H1 (cell line): ENCODE data around the gene IGLON5. TPM values are rescaled to one million over a fixed set of nuclear protein-coding genes. Genes with fewer than 3 reads are reported as not detected.

ENCODE experiments used
- CTCF ChIA-PET: fragments of 300-600 bp; sonication (Branson Sonifier 250); formaldehyde crosslinking; loops from one replicate; lab custom pipeline; 2021; ENCODE audit not compliant: partially characterized antibody; lab: Charles Lee
- POLR2A ChIA-PET: fragments of 300-600 bp; sonication (Branson Sonifier 250); formaldehyde crosslinking; loops from one replicate; lab custom pipeline; 2021; ENCODE audit warnings: inconsistent platforms; ENCODE audit not compliant: partially characterized antibody; lab: Charles Lee
- DNase-seq, 2 experiments: peaks; one replicate each; pipeline versions ENCODE4 v3.0.0 to v3.0.0-alpha.2; 2010 to 2022; ENCODE audit warnings: low spot score in 2 of 2, low read depth in 1 of 2, mixed read lengths in 1 of 2
- FAIRE-seq: peaks from 2 replicates; lab custom pipeline; 2011; peaks lifted over from hg19 to GRCh38; lab: Jason Lieb, UNC
- H2AFZ ChIP-seq: 2 replicates; pipeline ENCODE4 v1.8.1; 2012; ENCODE audit warnings: low read length, inconsistent platforms
- H2AK5ac ChIP-seq: 2 replicates; pipeline ENCODE4 v1.6.1; 2013; ENCODE audit warnings: low read depth, low read length
- H2BK120ac ChIP-seq: replicated peaks from 2 replicates; pipeline ENCODE3; 2013; ENCODE audit warnings: low read depth, low read length, inconsistent platforms
- H2BK12ac ChIP-seq: 2 replicates; pipeline ENCODE4 v1.6.1; 2013; ENCODE audit warnings: low read depth, low read length
- H2BK15ac ChIP-seq: 2 replicates; pipeline ENCODE4 v1.6.1; 2013; ENCODE audit warnings: low read length
- H2BK20ac ChIP-seq: 2 replicates; pipeline ENCODE4 v1.6.1; 2013; ENCODE audit warnings: low read length
- H2BK5ac ChIP-seq: 2 replicates; pipeline ENCODE4 v1.6.1; 2013; ENCODE audit warnings: low read depth, low read length
- H3K14ac ChIP-seq: 2 replicates; pipeline ENCODE4 v1.6.1; 2013; ENCODE audit warnings: inconsistent platforms; ENCODE audit not compliant: insufficient read length
- H3K18ac ChIP-seq: 2 replicates; pipeline ENCODE4 v1.6.1; 2013; ENCODE audit warnings: low read length; ENCODE audit errors: extremely low read depth
- H3K23ac ChIP-seq: 2 replicates; pipeline ENCODE4 v1.6.1; 2013; ENCODE audit warnings: inconsistent platforms; ENCODE audit not compliant: insufficient read length
- H3K23me2 ChIP-seq: 2 replicates; pipeline ENCODE4 v1.6.1; 2013; ENCODE audit warnings: low read depth, low read length
- H3K27ac ChIP-seq: 2 replicates; pipeline ENCODE4 v1.6.1; 2011; ENCODE audit warnings: low read depth, low read length, inconsistent platforms
- H3K27me3 ChIP-seq, 4 experiments: replicated peaks in 1 of 4; 1 replicate in 1 of 4; 2 replicates in 3 of 4; pipeline versions ENCODE4 v1.6.1 to v1.8.1; 2011 to 2013; ENCODE audit warnings: low read length in 3 of 4, mild to moderate bottlenecking in 3 of 4, inconsistent platforms in 2 of 4, mixed read lengths in 2 of 4, moderate library complexity in 1 of 4; ENCODE audit not compliant: control insufficient read depth in 3 of 4, insufficient read depth in 3 of 4; ENCODE audit errors: extremely low read depth in 1 of 4
- H3K36me3 ChIP-seq, 4 experiments: 2 replicates each; pipeline versions ENCODE4 v1.6.1 to v1.8.1; 2011 to 2013; ENCODE audit warnings: mild to moderate bottlenecking in 4 of 4, low read length in 3 of 4, moderate library complexity in 2 of 4, control low read depth in 1 of 4, inconsistent platforms in 1 of 4; ENCODE audit not compliant: insufficient read depth in 4 of 4, control insufficient read depth in 2 of 4
- H3K4ac ChIP-seq: replicated peaks from 2 replicates; pipeline ENCODE3; 2013; ENCODE audit warnings: low read length, low read depth, mixed read lengths, inconsistent platforms; ENCODE audit not compliant: insufficient read length
- H3K4me1 ChIP-seq, 4 experiments: replicated peaks in 1 of 4; 1 replicate in 1 of 4; 2 replicates in 3 of 4; pipeline versions ENCODE4 v1.6.1 to v1.8.1; 2011 to 2013; ENCODE audit warnings: low read length in 3 of 4, inconsistent platforms in 2 of 4, mixed read lengths in 1 of 4; ENCODE audit not compliant: insufficient read depth in 4 of 4, control insufficient read depth in 3 of 4
- H3K4me2 ChIP-seq, 2 experiments: 2 replicates each; pipeline versions ENCODE4 v1.6.1 to v1.8.1; 2011 to 2013; ENCODE audit warnings: low read depth in 2 of 2, low read length in 2 of 2, control low read depth in 1 of 2, inconsistent platforms in 1 of 2, mild to moderate bottlenecking in 1 of 2; ENCODE audit not compliant: insufficient read depth in 1 of 2
- H3K4me3 ChIP-seq, 4 experiments: fragments of 200-600, 300-600 bp in 1 of 4; sonication (generic), shearing (Covaris generic), sonication (Bioruptor Twin) in 1 of 4; 2 replicates each; pipeline versions ENCODE4 v1.5.1 to v1.8.1; 2011 to 2016; ENCODE audit warnings: low read length in 4 of 4, low read depth in 3 of 4, control low read depth in 2 of 4, inconsistent platforms in 2 of 4, mild to moderate bottlenecking in 2 of 4, mixed read lengths in 1 of 4, moderate library complexity in 1 of 4; ENCODE audit not compliant: insufficient read depth in 2 of 4; ENCODE audit errors: extremely low read depth in 1 of 4
- H3K56ac ChIP-seq: replicated peaks from 2 replicates; pipeline ENCODE3; 2013; ENCODE audit warnings: low read depth, mild to moderate bottlenecking, mixed read lengths, low read length, inconsistent platforms; ENCODE audit not compliant: insufficient read length
- H3K79me1 ChIP-seq: 2 replicates; pipeline ENCODE4 v1.6.1; 2013; ENCODE audit warnings: low read depth, low read length, control low read depth
- H3K79me2 ChIP-seq, 2 experiments: 2 replicates each; pipeline versions ENCODE4 v1.6.1 to v1.8.1; 2012 to 2013; ENCODE audit warnings: low read length in 2 of 2, mild to moderate bottlenecking in 2 of 2, inconsistent platforms in 1 of 2; ENCODE audit not compliant: insufficient read depth in 2 of 2, control insufficient read depth in 1 of 2
- H3K9ac ChIP-seq, 4 experiments: replicated peaks in 1 of 4; 1 replicate in 1 of 4; 2 replicates in 3 of 4; pipeline versions ENCODE4 v1.6.1 to v1.8.1; 2011 to 2013; ENCODE audit warnings: low read depth in 3 of 4, low read length in 3 of 4, control low read depth in 2 of 4, mild to moderate bottlenecking in 2 of 4, moderate library complexity in 2 of 4, inconsistent platforms in 1 of 4; ENCODE audit errors: extremely low read depth in 1 of 4
- H3K9me3 ChIP-seq, 2 experiments: 2 replicates each; pipeline versions ENCODE4 v1.6.1 to v1.8.1; 2012 to 2013; ENCODE audit warnings: mild to moderate bottlenecking in 2 of 2, moderate library complexity in 2 of 2, control low read depth in 1 of 2, inconsistent platforms in 1 of 2, low read depth in 1 of 2, low read length in 1 of 2, mixed read lengths in 1 of 2; ENCODE audit not compliant: insufficient read depth in 2 of 2
- H4K20me1 ChIP-seq, 2 experiments: replicated peaks in 1 of 2; 2 replicates each; pipeline versions ENCODE3 to v1.8.1; 2011 to 2013; ENCODE audit warnings: inconsistent platforms in 2 of 2, low read length in 2 of 2, mild to moderate bottlenecking in 1 of 2; ENCODE audit not compliant: insufficient read depth in 2 of 2, control insufficient read depth in 1 of 2
- H4K5ac ChIP-seq: 2 replicates; pipeline ENCODE4 v1.6.1; 2013; ENCODE audit warnings: low read length, low read depth, mixed read lengths, inconsistent platforms; ENCODE audit not compliant: insufficient read length
- H4K8ac ChIP-seq: 2 replicates; pipeline ENCODE4 v1.8.0; 2013; ENCODE audit warnings: mild to moderate bottlenecking, moderate library complexity, low read length, inconsistent platforms; ENCODE audit not compliant: insufficient read depth; ENCODE audit errors: extremely low read depth
- H4K91ac ChIP-seq: replicated peaks from 2 replicates; pipeline ENCODE3; 2013; ENCODE audit warnings: low read length, mixed read lengths, inconsistent platforms; ENCODE audit not compliant: insufficient read length
- EZH2 ChIP-seq: fragments of 200-600 bp; sonication (generic); IDR thresholded peaks from 2 replicates; pipeline ENCODE4 v1.7.1; 2012; ENCODE audit warnings: low read depth, mild to moderate bottlenecking, moderate library complexity, low read length, inconsistent platforms; ENCODE audit not compliant: severe bottlenecking
- JUN ChIP-seq: IDR thresholded peaks from 2 replicates; pipeline ENCODE4 v1.6.1; 2011; ENCODE audit warnings: low read depth, mild to moderate bottlenecking, improper control_type of control experiment, low read length
- KDM1A ChIP-seq: fragments of 200-600, 300-600 bp; sonication (generic); IDR thresholded peaks from 2 replicates; pipeline ENCODE4 v1.7.1; 2016; ENCODE audit warnings: mild to moderate bottlenecking, low read length, borderline replicate concordance
- NRF1 ChIP-seq: IDR thresholded peaks from 2 replicates; pipeline ENCODE4 v1.6.1; 2011; ENCODE audit warnings: mild to moderate bottlenecking, low read depth, low read length, improper control_type of control experiment
- POLR2AphosphoS5 ChIP-seq: IDR thresholded peaks from 2 replicates; pipeline ENCODE4 v1.6.1; 2011; ENCODE audit warnings: low read depth, low read length
- SIRT6 ChIP-seq: IDR thresholded peaks from one replicate; pipeline ENCODE4 v1.7.1; 2012; ENCODE audit warnings: low read length, inconsistent platforms
- ZNF274 ChIP-seq: IDR thresholded peaks from 2 replicates; pipeline ENCODE4 v1.7.0; 2012; ENCODE audit warnings: low read length, borderline replicate concordance; ENCODE audit errors: extremely low read depth
- WGBS, 2 experiments: shearing (Covaris generic) in 1 of 2; methylation state at CpG; one replicate each; pipeline versions ENCODE4 v1.1.6 to v1.1.7; 2013 to 2015; ENCODE audit warnings: low lambda C conversion rate in 2 of 2, mixed read lengths in 2 of 2, inconsistent platforms in 1 of 2, low coverage in 1 of 2, missing lambda C conversion rate in 1 of 2; ENCODE audit not compliant: insufficient replicate concordance in 2 of 2, insufficient coverage in 1 of 2, insufficient read length in 1 of 2; ENCODE audit errors: extremely low coverage in 1 of 2, missing lambda C conversion rate in 1 of 2; 5-methylcytosine and 5-hydroxymethylcytosine counted together
- polyA plus RNA-seq, 7 experiments: library from polyadenylated mRNA; depleted of rRNA in 3 of 7; stranded (reverse) in 5 of 7; unstranded in 2 of 7; fragments of >200 nt in 5 of 7; fragments of 200-250 nt in 2 of 7; gene quantifications; 1 replicate in 5 of 7; 2 replicates in 1 of 7; 4 replicates in 1 of 7; pipeline versions ENCODE4 v1.2.1 to v1.2.3, GENCODE V29; 2011 to 2013; ENCODE audit warnings: missing spikeins in 2 of 7, mixed read lengths in 2 of 7
- total RNA-seq: library from RNA; stranded (reverse); fragmentation: NEBNext Ultra II Directional; extraction: Animal tissue kit (Norgen Biotek cat#: 25700); gene quantifications from 2 replicates; pipeline ENCODE4 v1.2.1, GENCODE V29; 2021
- TF ChIP-seq, protein P1 (sequence below): IDR thresholded peaks from 2 replicates; pipeline ENCODE4 v1.6.1; 2011; ENCODE audit warnings: low read length, improper control_type of control experiment
- TF ChIP-seq, protein P2 (sequence below): IDR thresholded peaks from 2 replicates; pipeline ENCODE4 v1.6.1; 2012; ENCODE audit warnings: low read length, inconsistent platforms

The IGLON5 gene
- total and polyA plus RNA-seq, 2 of the 8 experiments (the other 6 are each of a cell fraction or from before 2014, with no cell fraction given): 31.8 to 34.6 TPM

GRCh38 chr19:51317968-51318367, 6.5 kb downstream of the IGLON5 start:
- H3K9me3 ChIP-seq: no peaks in the 10 kb centered on the region
- no peak overlapping the region for H3K27ac ChIP-seq
- no peak overlapping the region for H3K4ac ChIP-seq
- peaks cover 0 to 2% (median 0%) of the 10 kb centered on the region in 4 experiments; a peak in 3 of 7 replicates for H3K27me3 ChIP-seq
- no peak overlapping the region for H3K56ac ChIP-seq
- no peaks in the 10 kb centered on the region for H3K79me2 ChIP-seq
- H4K91ac ChIP-seq: no peak overlapping the region
- TF ChIP-seq NRF1 (no peak), SIRT6 (no peak), POLR2AphosphoS5 (no peak), ZNF274 (no peak), KDM1A (no peak), EZH2 (no peak), JUN (no peak)
- TF ChIP-seq, protein P1, sequence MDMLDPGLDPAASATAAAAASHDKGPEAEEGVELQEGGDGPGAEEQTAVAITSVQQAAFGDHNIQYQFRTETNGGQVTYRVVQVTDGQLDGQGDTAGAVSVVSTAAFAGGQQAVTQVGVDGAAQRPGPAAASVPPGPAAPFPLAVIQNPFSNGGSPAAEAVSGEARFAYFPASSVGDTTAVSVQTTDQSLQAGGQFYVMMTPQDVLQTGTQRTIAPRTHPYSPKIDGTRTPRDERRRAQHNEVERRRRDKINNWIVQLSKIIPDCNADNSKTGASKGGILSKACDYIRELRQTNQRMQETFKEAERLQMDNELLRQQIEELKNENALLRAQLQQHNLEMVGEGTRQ: no peak
- TF ChIP-seq, protein P2, sequence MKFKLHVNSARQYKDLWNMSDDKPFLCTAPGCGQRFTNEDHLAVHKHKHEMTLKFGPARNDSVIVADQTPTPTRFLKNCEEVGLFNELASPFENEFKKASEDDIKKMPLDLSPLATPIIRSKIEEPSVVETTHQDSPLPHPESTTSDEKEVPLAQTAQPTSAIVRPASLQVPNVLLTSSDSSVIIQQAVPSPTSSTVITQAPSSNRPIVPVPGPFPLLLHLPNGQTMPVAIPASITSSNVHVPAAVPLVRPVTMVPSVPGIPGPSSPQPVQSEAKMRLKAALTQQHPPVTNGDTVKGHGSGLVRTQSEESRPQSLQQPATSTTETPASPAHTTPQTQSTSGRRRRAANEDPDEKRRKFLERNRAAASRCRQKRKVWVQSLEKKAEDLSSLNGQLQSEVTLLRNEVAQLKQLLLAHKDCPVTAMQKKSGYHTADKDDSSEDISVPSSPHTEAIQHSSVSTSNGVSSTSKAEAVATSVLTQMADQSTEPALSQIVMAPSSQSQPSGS: no peak
- no peak overlapping the region for H3K23ac ChIP-seq
- no peak overlapping the region for H2AFZ ChIP-seq
- no peak overlapping the region for H3K4me3 ChIP-seq
- H4K20me1 ChIP-seq: peaks cover 4 to 28% of the 10 kb centered on the region in 2 experiments
- ChIA-PET CTCF (interaction anchor here (0.6 to 2.2 kb wide), 7 partner anchors 9 to 340 kb away, joined by 3 to 6 read pairs (median 3); no protein-coding TSS in a partner anchor), POLR2A (interaction anchor here (0.6 to 2.4 kb wide), 5 partner anchors 9 to 1383 kb away, joined by 3 to 7 read pairs (median 3); no protein-coding TSS in a partner anchor)
- H3K14ac ChIP-seq: no peak overlapping the region
- peaks cover 8% of the 10 kb centered on the region; the same call in 1 of the 2 replicates for H3K23me2 ChIP-seq
- peaks cover 14% of the 10 kb centered on the region for H3K79me1 ChIP-seq
- no peak overlapping the region for H4K8ac ChIP-seq
- H2BK5ac ChIP-seq: no peak overlapping the region
- H3K4me1 ChIP-seq: peaks cover 0 to 5% (median 2%) of the 10 kb centered on the region in 4 experiments; a peak in 5 of 7 replicates
- no peak overlapping the region for H2BK15ac ChIP-seq
- H2AK5ac ChIP-seq: no peak overlapping the region
- FAIRE-seq: no peak
- no peak overlapping the region for H3K9ac ChIP-seq
- 71% methylated on average over 1 of the region's 1 CpG; no CpG with 5 or more reads in 1 of the 2 experiments for WGBS, 2 experiments
- H3K36me3 ChIP-seq: 0 out of 8 replicates have a peak, but pooled peaks cover 0 to 2% (median 0%) of the 10 kb centered on the region in 4 experiments
- no peak overlapping the region for H3K4me2 ChIP-seq
- no peak overlapping the region for H2BK20ac ChIP-seq
- H2BK120ac ChIP-seq: no peak overlapping the region
- no peak overlapping the region; the same call in 1 of the 2 replicates for H3K18ac ChIP-seq
- DNase-seq: no peak
- H2BK12ac ChIP-seq: no peak overlapping the region
- H4K5ac ChIP-seq: no peak overlapping the region
